HepG2 (cell line): Measurements from ENCODE around the gene FOSL2. TPM values are rescaled to one million over a fixed set of nuclear protein-coding genes. Genes with fewer than 3 reads are reported as not detected.

ENCODE experiments used
- AGO1 ChIP-seq: fragments of 200-400 bp; formaldehyde crosslinking; IDR thresholded peaks from 2 replicates; pipeline ENCODE4 v1.6.1; 2017; ENCODE audit warnings: mild to moderate bottlenecking, low read depth, low read length, moderate library complexity; ENCODE audit not compliant: poor library complexity, severe bottlenecking
- BRCA1 ChIP-seq: sonication (generic); formaldehyde crosslinking; IDR thresholded peaks from 2 replicates; pipeline ENCODE4 v1.4.0; 2020; ENCODE audit warnings: missing genetic modification reagents
- CEBPZ ChIP-seq: IDR thresholded peaks from 2 replicates; pipeline ENCODE4 v1.6.1; 2012; ENCODE audit warnings: low read length, improper control_type of control experiment
- E2F5 ChIP-seq: sonication (generic); formaldehyde crosslinking; conservative IDR thresholded peaks from 2 replicates; pipeline ENCODE4 v1.4.0; 2020; ENCODE audit warnings: missing genetic modification reagents
- HDAC1 ChIP-seq: sonication (generic); formaldehyde crosslinking; IDR thresholded peaks from 2 replicates; pipeline ENCODE4 v1.5.1; 2020; ENCODE audit warnings: mild to moderate bottlenecking, missing genetic modification reagents
- IRF2 ChIP-seq: IDR thresholded peaks from 2 replicates; pipeline ENCODE4 v1.6.1; 2018; ENCODE audit warnings: missing genetic modification reagents, missing compliant biosample characterization
- NPAS2 ChIP-seq: sonication (generic); formaldehyde crosslinking; IDR thresholded peaks from 2 replicates; pipeline ENCODE4 v1.8.0; 2022; ENCODE audit warnings: mild to moderate bottlenecking, missing genetic modification reagents, borderline replicate concordance
- REL ChIP-seq: sonication (generic); formaldehyde crosslinking; conservative IDR thresholded peaks from 2 replicates; pipeline ENCODE4 v1.8.0; 2022; ENCODE audit warnings: mild to moderate bottlenecking, missing genetic modification reagents, moderate library complexity
- RORA ChIP-seq: sonication (generic); formaldehyde crosslinking; IDR thresholded peaks from 2 replicates; pipeline ENCODE4 v1.5.0; 2020; ENCODE audit warnings: mild to moderate bottlenecking, missing genetic modification reagents, moderate library complexity
- SOX6 ChIP-seq, 2 experiments: fragments of 450-650 bp in 1 of 2; sonication (generic) in 1 of 2; formaldehyde crosslinking in 1 of 2; IDR thresholded peaks; 2 replicates each; pipeline versions ENCODE4 v1.4.0 to v1.6.1; 2017 to 2020; ENCODE audit warnings: antibody characterized with exemption in 1 of 2, mild to moderate bottlenecking in 1 of 2, missing genetic modification reagents in 1 of 2
- ZSCAN22 ChIP-seq: sonication (generic); formaldehyde crosslinking; IDR thresholded peaks from 2 replicates; pipeline ENCODE4 v1.4.0; 2020; ENCODE audit warnings: mild to moderate bottlenecking, missing genetic modification reagents
- polyA plus RNA-seq, 8 experiments: library from polyadenylated mRNA; depleted of rRNA in 3 of 8; stranded (reverse) in 7 of 8; unstranded in 1 of 8; fragments of >200 nt; fragmentation: Illumina TruSeq in 4 of 8; extraction: Trizol in 4 of 8; gene quantifications; 2 replicates each; pipeline versions ENCODE4 v1.2.1 to v1.2.3, GENCODE V29; 2011 to 2016; ENCODE audit warnings: low read depth in 4 of 8, missing spikeins in 1 of 8, mixed read lengths in 1 of 8; ENCODE audit not compliant: insufficient read depth in 1 of 8
- total RNA-seq, 5 experiments: library from RNA; depleted of rRNA; stranded (reverse); fragments of >200 nt; fragmentation: Illumina TruSeq; extraction: Trizol; gene quantifications; 2 replicates each; pipeline ENCODE4 v1.2.3, GENCODE V29; 2016; ENCODE audit warnings: low read depth in 1 of 5
- TF ChIP-seq, protein P1 (sequence below): sonication (generic); formaldehyde crosslinking; IDR thresholded peaks from 2 replicates; pipeline ENCODE4 v1.8.0; 2022; ENCODE audit warnings: mild to moderate bottlenecking, missing genetic modification reagents, borderline replicate concordance
- TF ChIP-seq, protein P2 (sequence below): sonication (generic); formaldehyde crosslinking; IDR thresholded peaks from 2 replicates; pipeline ENCODE4 v1.4.0; 2020; ENCODE audit warnings: missing genetic modification reagents
- TF ChIP-seq, protein P3 (sequence below): sonication (generic); formaldehyde crosslinking; IDR thresholded peaks from 2 replicates; pipeline ENCODE4 v1.5.0; 2020; ENCODE audit warnings: mild to moderate bottlenecking, missing genetic modification reagents
- TF ChIP-seq, protein P4 (sequence below): fragments of 450-650 bp; IDR thresholded peaks from 2 replicates; pipeline ENCODE4 v1.6.1; 2017
- TF ChIP-seq, protein P5 (sequence below): sonication (generic); formaldehyde crosslinking; IDR thresholded peaks from 2 replicates; pipeline ENCODE4 v1.4.0; 2020; ENCODE audit warnings: mild to moderate bottlenecking, low read depth, missing genetic modification reagents

FOSL2 gene
- total and polyA plus RNA-seq, 2 of the 13 experiments (the other 11 are each of a cell fraction or from before 2014, with no cell fraction given), result 3.4 to 18.1 TPM

- TF ChIP-seq RORA (CRISPR knock-in tag), result no peak
- TF ChIP-seq, protein P1, sequence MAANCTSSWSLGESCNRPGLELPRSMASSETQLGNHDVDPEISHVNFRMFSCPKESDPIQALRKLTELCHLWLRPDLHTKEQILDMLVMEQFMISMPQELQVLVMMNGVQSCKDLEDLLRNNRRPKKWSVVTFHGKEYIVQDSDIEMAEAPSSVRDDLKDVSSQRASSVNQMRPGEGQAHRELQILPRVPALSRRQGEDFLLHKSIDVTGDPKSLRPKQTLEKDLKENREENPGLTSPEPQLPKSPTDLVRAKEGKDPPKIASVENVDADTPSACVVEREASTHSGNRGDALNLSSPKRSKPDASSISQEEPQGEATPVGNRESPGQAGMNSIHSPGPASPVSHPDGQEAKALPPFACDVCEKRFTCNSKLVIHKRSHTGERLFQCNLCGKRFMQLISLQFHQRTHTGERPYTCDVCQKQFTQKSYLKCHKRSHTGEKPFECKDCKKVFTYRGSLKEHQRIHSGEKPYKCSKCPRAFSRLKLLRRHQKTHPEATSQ (CRISPR knock-in tag), result no peak
- no peak for TF ChIP-seq AGO1
- no peak for TF ChIP-seq CEBPZ
- peak; percentile 74 for TF ChIP-seq IRF2 (CRISPR knock-in tag)
- TF ChIP-seq E2F5 (CRISPR knock-in tag), result 0 out of 2 replicates have a peak, but pooled peaks have one; percentile 0
- TF ChIP-seq ZSCAN22 (CRISPR knock-in tag), result no peak
- TF ChIP-seq, protein P2, sequence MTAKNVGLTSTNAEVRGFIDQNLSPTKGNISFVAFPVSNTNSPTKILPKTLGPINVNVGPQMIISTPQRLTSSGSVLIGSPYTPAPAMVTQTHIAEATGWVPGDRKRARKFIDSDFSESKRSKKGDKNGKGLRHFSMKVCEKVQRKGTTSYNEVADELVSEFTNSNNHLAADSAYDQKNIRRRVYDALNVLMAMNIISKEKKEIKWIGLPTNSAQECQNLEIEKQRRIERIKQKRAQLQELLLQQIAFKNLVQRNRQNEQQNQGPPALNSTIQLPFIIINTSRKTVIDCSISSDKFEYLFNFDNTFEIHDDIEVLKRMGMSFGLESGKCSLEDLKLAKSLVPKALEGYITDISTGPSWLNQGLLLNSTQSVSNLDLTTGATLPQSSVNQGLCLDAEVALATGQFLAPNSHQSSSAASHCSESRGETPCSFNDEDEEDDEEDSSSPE (CRISPR knock-in tag), result peak; percentile 54; the same call in 1 of the 2 replicates
- no peak for TF ChIP-seq SOX6 (IDR thresholded peaks at IDR 0.05)
- TF ChIP-seq SOX6 (CRISPR knock-in tag; IDR thresholded peaks at IDR 0.05), result peak; percentile 28
- TF ChIP-seq, protein P3, sequence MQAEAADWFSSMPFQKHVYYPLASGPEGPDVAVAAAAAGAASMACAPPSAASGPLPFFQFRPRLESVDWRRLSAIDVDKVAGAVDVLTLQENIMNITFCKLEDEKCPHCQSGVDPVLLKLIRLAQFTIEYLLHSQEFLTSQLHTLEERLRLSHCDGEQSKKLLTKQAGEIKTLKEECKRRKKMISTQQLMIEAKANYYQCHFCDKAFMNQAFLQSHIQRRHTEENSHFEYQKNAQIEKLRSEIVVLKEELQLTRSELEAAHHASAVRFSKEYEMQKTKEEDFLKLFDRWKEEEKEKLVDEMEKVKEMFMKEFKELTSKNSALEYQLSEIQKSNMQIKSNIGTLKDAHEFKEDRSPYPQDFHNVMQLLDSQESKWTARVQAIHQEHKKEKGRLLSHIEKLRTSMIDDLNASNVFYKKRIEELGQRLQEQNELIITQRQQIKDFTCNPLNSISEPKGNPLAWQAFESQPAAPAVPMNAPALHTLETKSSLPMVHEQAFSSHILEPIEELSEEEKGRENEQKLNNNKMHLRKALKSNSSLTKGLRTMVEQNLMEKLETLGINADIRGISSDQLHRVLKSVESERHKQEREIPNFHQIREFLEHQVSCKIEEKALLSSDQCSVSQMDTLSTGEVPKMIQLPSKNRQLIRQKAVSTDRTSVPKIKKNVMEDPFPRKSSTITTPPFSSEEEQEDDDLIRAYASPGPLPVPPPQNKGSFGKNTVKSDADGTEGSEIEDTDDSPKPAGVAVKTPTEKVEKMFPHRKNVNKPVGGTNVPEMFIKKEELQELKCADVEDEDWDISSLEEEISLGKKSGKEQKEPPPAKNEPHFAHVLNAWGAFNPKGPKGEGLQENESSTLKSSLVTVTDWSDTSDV (CRISPR knock-in tag), result 0 out of 2 replicates have a peak, but pooled peaks have one; percentile 17
- peak; percentile 60; the same call in 1 of the 2 replicates for TF ChIP-seq HDAC1
- TF ChIP-seq, protein P4, sequence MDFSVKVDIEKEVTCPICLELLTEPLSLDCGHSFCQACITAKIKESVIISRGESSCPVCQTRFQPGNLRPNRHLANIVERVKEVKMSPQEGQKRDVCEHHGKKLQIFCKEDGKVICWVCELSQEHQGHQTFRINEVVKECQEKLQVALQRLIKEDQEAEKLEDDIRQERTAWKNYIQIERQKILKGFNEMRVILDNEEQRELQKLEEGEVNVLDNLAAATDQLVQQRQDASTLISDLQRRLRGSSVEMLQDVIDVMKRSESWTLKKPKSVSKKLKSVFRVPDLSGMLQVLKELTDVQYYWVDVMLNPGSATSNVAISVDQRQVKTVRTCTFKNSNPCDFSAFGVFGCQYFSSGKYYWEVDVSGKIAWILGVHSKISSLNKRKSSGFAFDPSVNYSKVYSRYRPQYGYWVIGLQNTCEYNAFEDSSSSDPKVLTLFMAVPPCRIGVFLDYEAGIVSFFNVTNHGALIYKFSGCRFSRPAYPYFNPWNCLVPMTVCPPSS, result no peak
- TF ChIP-seq NPAS2 (CRISPR knock-in tag), result no peak
- TF ChIP-seq REL (CRISPR knock-in tag), result peak; percentile 67; the same call in 1 of the 2 replicates
- TF ChIP-seq, protein P5, sequence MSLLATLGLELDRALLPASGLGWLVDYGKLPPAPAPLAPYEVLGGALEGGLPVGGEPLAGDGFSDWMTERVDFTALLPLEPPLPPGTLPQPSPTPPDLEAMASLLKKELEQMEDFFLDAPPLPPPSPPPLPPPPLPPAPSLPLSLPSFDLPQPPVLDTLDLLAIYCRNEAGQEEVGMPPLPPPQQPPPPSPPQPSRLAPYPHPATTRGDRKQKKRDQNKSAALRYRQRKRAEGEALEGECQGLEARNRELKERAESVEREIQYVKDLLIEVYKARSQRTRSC (CRISPR knock-in tag), result no peak
- no peak; the same call in 1 of the 2 replicates for TF ChIP-seq BRCA1
These were observed 2.4 kb upstream of the FOSL2 start (continued) for GRCh38 chr2:28390241-28390745.
